ENCODE results near the gene ARHGEF4.
"Not testable (repeated sequence)": the region's sequence is repeated elsewhere in the genome, so short reads cannot be mapped to it uniquely, and the experiment has no call there.

The ARHGEF4 gene

DNA sequence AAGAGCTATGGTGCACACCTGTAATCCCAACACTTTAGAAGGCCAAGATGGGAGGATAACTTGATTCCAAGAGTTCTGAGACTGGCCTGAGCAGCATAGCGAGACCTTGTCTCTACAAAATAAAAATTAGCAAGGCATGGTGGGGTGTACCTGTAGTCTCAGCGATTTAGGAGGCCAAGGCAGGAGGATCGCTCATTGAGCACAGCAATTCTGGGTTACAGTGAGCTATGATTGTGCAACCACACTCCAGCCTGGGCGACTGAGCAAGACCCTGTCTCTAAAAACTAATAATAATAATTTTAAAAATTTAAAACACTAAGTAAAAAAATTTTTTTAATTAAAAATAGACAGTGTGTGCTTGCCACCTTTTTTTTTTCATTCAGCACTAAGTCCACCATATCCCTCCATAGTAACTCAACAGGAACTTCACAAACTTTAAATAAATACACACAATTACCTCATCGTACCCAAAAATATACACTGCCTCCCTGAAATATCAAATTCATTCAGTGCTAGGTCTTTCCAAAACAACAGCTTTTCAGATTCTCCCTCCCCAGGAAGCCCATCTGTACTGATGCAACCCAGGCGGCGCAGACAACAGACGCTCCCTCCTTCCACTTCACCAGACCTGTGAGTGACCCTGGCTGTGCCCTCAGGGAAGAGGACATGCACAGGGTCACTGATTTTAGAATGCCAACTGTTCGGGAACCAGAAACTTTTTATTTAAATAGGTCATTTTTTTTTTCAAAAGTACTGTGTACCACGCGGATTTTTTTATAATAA, 227.0 kb downstream of the ARHGEF4 start:
- Histone ChIP-seq H3K27ac (no peak overlapping the region), H3K4me1 (ENCODE audit: low read depth, poor library complexity, severe bottlenecking) (peaks cover 8% of the 10 kb centered on the region), H3K36me3 (ENCODE audit: insufficient read depth) (no peaks in the 10 kb centered on the region), H2AFZ (ENCODE audit: low read depth) (no peak overlapping the region), H3K4me3 (IDR thresholded peaks at IDR 0.05; ENCODE audit: insufficient read depth, low read depth, low read length) (no peak overlapping the region), H3K79me2 (ENCODE audit: insufficient read depth, low read depth) (peaks cover 49% of the 10 kb centered on the region), H3K9ac (no peak overlapping the region), H3K4me2 (no peak overlapping the region), H4K20me1 (ENCODE audit: insufficient read depth) (0 out of 2 replicates have a peak, but pooled peaks cover 3% of the 10 kb centered on the region), H3K27me3 (ENCODE audit: insufficient read depth, low read depth) (no peaks in the 10 kb centered on the region)
- TF ChIP-seq, protein P1, sequence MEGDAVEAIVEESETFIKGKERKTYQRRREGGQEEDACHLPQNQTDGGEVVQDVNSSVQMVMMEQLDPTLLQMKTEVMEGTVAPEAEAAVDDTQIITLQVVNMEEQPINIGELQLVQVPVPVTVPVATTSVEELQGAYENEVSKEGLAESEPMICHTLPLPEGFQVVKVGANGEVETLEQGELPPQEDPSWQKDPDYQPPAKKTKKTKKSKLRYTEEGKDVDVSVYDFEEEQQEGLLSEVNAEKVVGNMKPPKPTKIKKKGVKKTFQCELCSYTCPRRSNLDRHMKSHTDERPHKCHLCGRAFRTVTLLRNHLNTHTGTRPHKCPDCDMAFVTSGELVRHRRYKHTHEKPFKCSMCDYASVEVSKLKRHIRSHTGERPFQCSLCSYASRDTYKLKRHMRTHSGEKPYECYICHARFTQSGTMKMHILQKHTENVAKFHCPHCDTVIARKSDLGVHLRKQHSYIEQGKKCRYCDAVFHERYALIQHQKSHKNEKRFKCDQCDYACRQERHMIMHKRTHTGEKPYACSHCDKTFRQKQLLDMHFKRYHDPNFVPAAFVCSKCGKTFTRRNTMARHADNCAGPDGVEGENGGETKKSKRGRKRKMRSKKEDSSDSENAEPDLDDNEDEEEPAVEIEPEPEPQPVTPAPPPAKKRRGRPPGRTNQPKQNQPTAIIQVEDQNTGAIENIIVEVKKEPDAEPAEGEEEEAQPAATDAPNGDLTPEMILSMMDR (conservative IDR thresholded peaks at IDR 0.05; ENCODE audit: low read depth, low read length), result no peak

DNA sequence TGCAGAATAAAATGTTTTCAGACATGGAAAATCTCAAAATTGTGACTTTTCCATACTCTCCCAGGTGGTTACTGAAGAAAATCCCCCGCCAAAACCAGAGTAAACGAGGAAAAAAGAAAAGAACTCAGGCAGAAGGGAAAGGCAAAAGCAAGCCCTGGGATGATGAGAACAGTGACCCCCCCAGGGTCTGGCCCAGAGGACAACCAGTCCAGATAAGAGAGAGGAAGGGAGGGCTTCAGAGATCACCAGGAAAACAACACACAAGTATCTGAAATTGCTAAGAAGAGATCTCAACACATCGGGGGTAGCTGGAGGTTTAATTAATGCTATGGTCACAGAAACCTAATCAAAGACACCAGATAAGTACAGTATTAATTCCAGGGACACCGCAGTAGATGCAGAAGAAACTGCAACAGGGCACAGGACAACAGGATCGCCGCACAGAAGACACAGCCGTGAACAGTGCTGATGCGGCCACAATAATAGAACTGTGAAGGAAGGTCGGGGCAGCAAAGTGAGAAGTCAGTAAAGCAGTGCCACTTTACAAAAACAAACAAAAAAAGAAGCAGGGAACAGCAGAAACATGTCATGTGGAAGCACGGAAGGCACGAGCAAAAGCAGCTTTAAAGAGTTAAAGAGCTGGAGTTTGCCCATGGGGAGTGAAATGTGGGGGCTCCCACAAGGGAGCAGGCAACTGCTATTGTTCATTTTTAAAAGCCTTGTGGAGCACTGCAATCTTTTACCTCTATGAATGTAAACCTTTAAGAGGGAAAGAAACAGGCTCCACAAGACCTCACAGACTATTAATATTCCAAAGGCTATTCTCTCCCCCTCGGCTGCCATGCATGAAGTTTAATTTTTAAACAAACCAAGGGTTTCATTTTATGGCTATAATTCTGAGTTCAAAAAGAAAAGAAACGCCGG, 228.1 kb downstream of the ARHGEF4 start:
- H3K4me1 ChIP-seq (ENCODE audit: low read depth, poor library complexity, severe bottlenecking), result peaks cover 8% of the 10 kb centered on the region
- no peak overlapping the region for H3K4me3 ChIP-seq (IDR thresholded peaks at IDR 0.05; ENCODE audit: insufficient read depth, low read depth, low read length)
- H3K4me2 ChIP-seq, result no peak overlapping the region
- peaks cover 46% of the 10 kb centered on the region for H3K79me2 ChIP-seq (ENCODE audit: insufficient read depth, low read depth)
- H3K36me3 ChIP-seq (ENCODE audit: insufficient read depth), result no peaks in the 10 kb centered on the region
- H4K20me1 ChIP-seq (ENCODE audit: insufficient read depth), result 0 out of 2 replicates have a peak, but pooled peaks cover 3% of the 10 kb centered on the region
- TF ChIP-seq, protein P1 (conservative IDR thresholded peaks at IDR 0.05; ENCODE audit: low read depth, low read length), result no peak
- H3K27ac ChIP-seq, result no peak overlapping the region
- no peak overlapping the region for H2AFZ ChIP-seq (ENCODE audit: low read depth)
- H3K27me3 ChIP-seq (ENCODE audit: insufficient read depth, low read depth), result no peaks in the 10 kb centered on the region
- no peak overlapping the region for H3K9ac ChIP-seq

DNA sequence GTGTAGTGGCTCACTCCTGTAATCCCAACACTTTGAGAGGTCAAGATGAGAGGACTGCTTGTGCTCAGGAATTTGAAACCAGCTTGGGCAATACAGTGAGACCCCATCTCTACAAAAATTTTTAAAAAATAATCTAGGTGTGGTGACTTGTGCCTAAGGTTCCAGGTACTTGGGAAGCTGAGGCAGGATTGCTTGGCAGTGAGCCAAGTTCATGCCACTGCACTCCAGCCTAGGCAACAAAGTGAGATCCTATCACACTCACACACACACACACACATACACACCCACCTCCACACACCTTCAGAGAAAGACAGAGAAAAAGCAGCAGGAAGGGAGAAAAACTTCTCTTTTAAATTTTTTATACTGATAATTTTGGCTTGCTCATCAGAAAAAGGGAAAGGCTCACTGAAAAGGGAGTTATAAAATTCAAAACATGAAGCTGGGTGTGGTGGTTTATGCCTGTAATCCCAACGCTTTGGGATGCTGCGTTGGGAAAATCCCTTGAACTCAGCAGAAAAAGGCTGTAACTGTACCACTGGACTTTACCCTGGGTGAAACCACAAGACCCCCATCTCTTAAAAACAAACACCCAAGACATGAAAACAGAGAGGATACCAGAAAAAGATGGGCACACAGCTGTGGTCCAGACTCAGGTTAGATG, 230.9 kb downstream of the ARHGEF4 start:
- no peak overlapping the region for H3K27ac ChIP-seq
- H3K4me1 ChIP-seq (ENCODE audit: low read depth, poor library complexity, severe bottlenecking), result peaks cover 8% of the 10 kb centered on the region
- no peaks in the 10 kb centered on the region for H3K27me3 ChIP-seq (ENCODE audit: insufficient read depth, low read depth)
- H3K9ac ChIP-seq, result no peak overlapping the region
- no peaks in the 10 kb centered on the region for H4K20me1 ChIP-seq (ENCODE audit: insufficient read depth)
- no peak overlapping the region for H3K4me2 ChIP-seq
- peaks cover 26% of the 10 kb centered on the region; the same call in 1 of the 2 replicates for H3K79me2 ChIP-seq (ENCODE audit: insufficient read depth, low read depth)
- no peak overlapping the region for H3K4me3 ChIP-seq (IDR thresholded peaks at IDR 0.05; ENCODE audit: insufficient read depth, low read depth, low read length)
- H2AFZ ChIP-seq (ENCODE audit: low read depth), result no peak overlapping the region
- TF ChIP-seq, protein P1 (conservative IDR thresholded peaks at IDR 0.05; ENCODE audit: low read depth, low read length), result no peak
- H3K36me3 ChIP-seq (ENCODE audit: insufficient read depth), result 0 out of 2 replicates have a peak, but pooled peaks cover under 1% of the 10 kb centered on the region

DNA sequence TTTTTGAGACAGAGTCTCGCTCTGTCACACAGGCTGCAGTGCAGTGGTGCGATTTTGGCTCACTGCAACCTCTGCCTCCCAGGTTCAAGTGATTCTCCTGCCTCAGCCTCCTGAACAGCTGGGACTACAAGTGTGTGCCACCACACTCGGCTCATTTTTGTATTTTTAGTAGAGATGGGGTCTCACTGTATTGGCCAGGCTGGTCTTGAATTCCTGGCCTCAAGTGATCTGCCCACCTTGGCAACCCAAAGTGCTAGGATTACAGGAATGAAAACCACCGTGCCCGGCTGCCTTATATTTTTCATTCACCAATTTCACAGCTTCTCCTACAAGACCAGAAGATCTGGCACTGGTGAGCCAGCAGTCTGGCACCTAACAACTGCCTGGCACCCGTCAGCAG, 231.5 kb downstream of the ARHGEF4 start:
- not testable (repeated sequence) for H3K4me3 ChIP-seq (IDR thresholded peaks at IDR 0.05; ENCODE audit: insufficient read depth, low read depth, low read length); H3K4me1 ChIP-seq (ENCODE audit: low read depth, poor library complexity, severe bottlenecking); H3K27me3 ChIP-seq (ENCODE audit: insufficient read depth, low read depth); H2AFZ ChIP-seq (ENCODE audit: low read depth); H3K4me2 ChIP-seq; H3K27ac ChIP-seq; H3K9ac ChIP-seq; H4K20me1 ChIP-seq (ENCODE audit: insufficient read depth); H3K36me3 ChIP-seq (ENCODE audit: insufficient read depth)
- H3K79me2 ChIP-seq (ENCODE audit: insufficient read depth, low read depth), result peaks cover 29% of the 10 kb centered on the region; the same call in 1 of the 2 replicates

DNA sequence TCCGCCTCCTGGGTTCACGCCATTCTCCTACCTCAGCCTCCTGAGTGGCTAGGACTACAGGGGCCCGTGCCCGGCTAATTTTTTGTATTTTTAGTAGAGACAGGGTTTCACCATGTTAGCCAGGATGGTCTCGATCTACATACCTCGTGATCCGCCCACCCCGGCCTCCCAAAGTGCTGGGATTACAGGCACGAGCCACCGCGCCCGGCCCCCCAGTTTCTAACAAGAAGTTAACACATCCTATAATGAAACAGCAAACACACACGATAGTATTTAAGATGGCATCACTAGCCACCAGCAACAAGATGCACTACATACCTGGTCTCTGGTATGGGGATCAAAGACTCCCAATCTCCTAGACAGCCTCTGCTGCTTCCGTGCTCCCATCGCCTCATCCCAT, 238.9 kb downstream of the ARHGEF4 start:
- H4K20me1 ChIP-seq (ENCODE audit: insufficient read depth); H3K4me2 ChIP-seq; H3K27ac ChIP-seq; H3K4me1 ChIP-seq (ENCODE audit: low read depth, poor library complexity, severe bottlenecking); H3K27me3 ChIP-seq (ENCODE audit: insufficient read depth, low read depth); H3K9ac ChIP-seq; H3K4me3 ChIP-seq (IDR thresholded peaks at IDR 0.05; ENCODE audit: insufficient read depth, low read depth, low read length); H2AFZ ChIP-seq (ENCODE audit: low read depth): not testable (repeated sequence)
- H3K36me3 ChIP-seq (ENCODE audit: insufficient read depth), result peaks cover 10% of the 10 kb centered on the region; the same call in 1 of the 2 replicates
- peaks cover 68% of the 10 kb centered on the region; the same call in 1 of the 2 replicates for H3K79me2 ChIP-seq (ENCODE audit: insufficient read depth, low read depth)
